ENCODE data around the gene GRID2.

- TF ChIP-seq, protein P1, sequence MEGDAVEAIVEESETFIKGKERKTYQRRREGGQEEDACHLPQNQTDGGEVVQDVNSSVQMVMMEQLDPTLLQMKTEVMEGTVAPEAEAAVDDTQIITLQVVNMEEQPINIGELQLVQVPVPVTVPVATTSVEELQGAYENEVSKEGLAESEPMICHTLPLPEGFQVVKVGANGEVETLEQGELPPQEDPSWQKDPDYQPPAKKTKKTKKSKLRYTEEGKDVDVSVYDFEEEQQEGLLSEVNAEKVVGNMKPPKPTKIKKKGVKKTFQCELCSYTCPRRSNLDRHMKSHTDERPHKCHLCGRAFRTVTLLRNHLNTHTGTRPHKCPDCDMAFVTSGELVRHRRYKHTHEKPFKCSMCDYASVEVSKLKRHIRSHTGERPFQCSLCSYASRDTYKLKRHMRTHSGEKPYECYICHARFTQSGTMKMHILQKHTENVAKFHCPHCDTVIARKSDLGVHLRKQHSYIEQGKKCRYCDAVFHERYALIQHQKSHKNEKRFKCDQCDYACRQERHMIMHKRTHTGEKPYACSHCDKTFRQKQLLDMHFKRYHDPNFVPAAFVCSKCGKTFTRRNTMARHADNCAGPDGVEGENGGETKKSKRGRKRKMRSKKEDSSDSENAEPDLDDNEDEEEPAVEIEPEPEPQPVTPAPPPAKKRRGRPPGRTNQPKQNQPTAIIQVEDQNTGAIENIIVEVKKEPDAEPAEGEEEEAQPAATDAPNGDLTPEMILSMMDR (IDR thresholded peaks at IDR 0.05): no peak
- TF ChIP-seq POLR2A (IDR thresholded peaks at IDR 0.05) (no peak), EP300 (IDR thresholded peaks at IDR 0.05) (no peak)
Measured at GRCh38 chr4:93719552-93719951, 1415.8 kb downstream of the GRID2 start.

Data from tibial nerve (tissue), 4 donors.